Activated T-helper 17 cell treated with anti-CD3 and anti-CD28 coated beads, Interleukin-2, amount 50 U/mL, for 72 hours (primary cell): ENCODE results near the gene GRM4. TPM values are rescaled to one million over a fixed set of nuclear protein-coding genes. Genes with fewer than 3 reads are reported as not detected.
A peak's percentile ranks its signal among the peaks of the same experiment; 100 is the strongest.
"Not testable (repeated sequence)": the region's sequence is repeated elsewhere in the genome, so short reads cannot be mapped to it uniquely, and the experiment has no call there.

Experiments used
- ATAC-seq: fragments of 150-1000 bp; cut with Tn5 transposase; replicated peaks from 2 replicates; pipeline ENCODE4 v1.10.0; 2021; ENCODE audit warnings: mild to moderate bottlenecking, moderate library complexity
- H3K27ac Mint-ChIP-seq: one replicate; pipeline ENCODE4 v1.8.0; 2022; ENCODE audit warnings: mixed read lengths
- H3K27me3 Mint-ChIP-seq: one replicate; pipeline ENCODE4 v1.8.0; 2022; ENCODE audit warnings: mixed read lengths
- H3K36me3 Mint-ChIP-seq: one replicate; pipeline ENCODE4 v1.8.0; 2022; ENCODE audit warnings: low read depth, mild to moderate bottlenecking, mixed read lengths
- H3K4me1 Mint-ChIP-seq: one replicate; pipeline ENCODE4 v1.8.0; 2022; ENCODE audit warnings: mixed read lengths
- H3K4me3 Mint-ChIP-seq: one replicate; pipeline ENCODE4 v1.8.0; 2022; ENCODE audit warnings: mild to moderate bottlenecking, mixed read lengths
- H3K9me3 Mint-ChIP-seq: one replicate; pipeline ENCODE4 v1.8.0; 2022; ENCODE audit warnings: mixed read lengths
- total RNA-seq, 2 donors: library from RNA; stranded (reverse); gene quantifications; one replicate each; pipeline ENCODE4 v1.2.3, GENCODE V29; 2022

GRM4 gene
- not detected for total RNA-seq

DNA sequence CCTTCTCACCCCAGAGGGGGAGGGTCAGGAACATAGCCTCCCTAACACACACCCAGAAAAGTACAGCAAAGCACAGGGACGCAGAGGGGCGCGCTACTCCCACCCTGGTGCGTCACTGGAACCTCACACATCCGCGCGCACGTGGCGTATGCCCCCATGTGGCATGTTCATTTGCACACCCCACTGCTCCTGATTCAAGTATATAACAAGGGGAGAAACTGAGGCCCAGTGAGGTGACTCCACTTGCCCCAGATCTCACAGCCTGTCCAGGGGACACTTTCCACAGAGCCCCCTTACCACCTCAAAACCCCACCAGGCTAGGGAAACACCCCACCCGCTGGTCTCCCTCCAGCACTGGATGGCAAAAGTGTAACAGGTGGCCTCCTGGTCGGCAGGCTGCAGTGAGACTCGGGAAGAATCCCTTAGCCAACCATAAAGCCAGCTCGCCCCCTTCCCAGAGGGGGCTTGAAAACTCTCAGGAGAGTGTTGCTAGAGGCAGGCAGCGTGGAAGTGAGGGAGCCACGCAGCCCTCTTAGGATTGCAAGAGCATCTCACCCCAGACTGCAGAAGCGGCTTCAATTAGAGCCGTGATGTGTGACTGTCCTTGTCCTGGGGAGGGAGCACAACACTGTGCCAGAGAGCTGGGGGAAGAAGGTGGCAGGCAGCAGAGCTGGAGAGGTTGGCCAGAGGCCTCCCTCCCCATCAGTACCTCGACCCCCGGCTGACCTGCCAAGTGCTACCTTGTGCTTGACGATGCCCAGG lies at the start of gene GRM4:
GRM4 (minus strand) TSS at position 67 of the 762 bp plus-strand sequence. CDS start 12,591 bp downstream, outside the sequence.
- H3K4me3 Mint-ChIP-seq, result peak within 1 kb of the TSS; percentile 41
- H3K27ac Mint-ChIP-seq, result no peak within 1 kb of the TSS
- ATAC-seq, result no peak

DNA sequence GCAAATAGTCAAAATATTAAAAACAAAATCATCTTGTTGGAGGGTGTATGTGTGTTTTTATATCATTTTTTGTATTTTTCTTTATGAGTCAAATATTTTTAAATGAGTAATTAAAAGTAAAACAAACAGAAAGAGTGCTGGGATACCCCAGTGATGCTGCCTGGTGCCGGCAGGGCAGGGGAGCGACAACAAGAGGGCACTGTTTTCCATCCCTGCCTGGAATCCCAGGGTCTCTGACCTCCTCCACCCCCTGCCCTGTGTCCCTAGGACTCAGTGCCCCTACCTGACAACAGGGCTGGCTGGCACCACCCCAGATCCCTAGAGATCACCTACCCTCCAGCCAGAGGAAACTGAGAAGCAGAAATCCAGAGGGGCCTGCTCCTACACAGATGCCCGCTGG lies 48.9 kb upstream of the GRM4 start:
- ATAC-seq, result no peak
- Mint-ChIP-seq H3K9me3 (no peaks in the 10 kb centered on the region), H3K36me3 (no peaks in the 10 kb centered on the region), H3K4me3 (peak overlapping the region; percentile 7), H3K27ac (no peak overlapping the region), H3K27me3 (no peaks in the 10 kb centered on the region), H3K4me1 (peaks cover 7% of the 10 kb centered on the region)

More for the DNA sequence above, at the start of gene GRM4:
- H3K36me3 Mint-ChIP-seq, result no peaks in the 10 kb centered on the region
- H3K27me3 Mint-ChIP-seq, result peaks cover 48% of the 10 kb centered on the region
- no peaks in the 10 kb centered on the region for H3K4me1 Mint-ChIP-seq
- H3K9me3 Mint-ChIP-seq, result no peaks in the 10 kb centered on the region

DNA sequence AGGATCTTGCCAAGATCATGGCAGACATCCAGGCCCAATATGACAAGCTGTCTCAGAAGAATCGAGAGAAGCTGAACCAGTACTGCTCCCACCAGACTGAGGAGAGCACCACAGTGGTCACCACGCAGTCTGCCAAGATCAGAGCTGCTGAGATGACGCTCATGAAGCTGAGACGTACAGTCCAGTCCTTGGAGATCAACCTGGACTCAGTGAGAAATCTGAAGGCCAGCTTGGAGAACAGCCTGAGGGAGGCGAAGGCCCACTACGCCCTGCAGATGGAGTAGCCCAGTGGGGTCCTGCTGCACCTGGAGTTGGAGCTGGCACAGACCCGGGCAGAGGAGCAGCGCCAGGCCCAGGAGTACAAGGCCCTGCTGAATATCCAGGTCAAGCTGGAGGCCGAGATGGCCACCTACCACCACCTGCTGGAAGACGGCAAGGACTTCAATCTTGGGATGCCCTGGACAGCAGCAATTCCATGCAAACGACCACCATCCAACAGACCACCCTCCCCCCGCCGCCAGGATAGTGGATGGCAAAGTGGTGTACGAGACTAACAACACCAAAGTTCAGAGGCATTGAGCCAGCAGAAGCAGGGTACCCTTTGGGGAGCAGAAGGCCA lies 44.7 kb upstream of the GRM4 start:
- no peak overlapping the region for H3K4me3 Mint-ChIP-seq
- H3K27ac Mint-ChIP-seq, result no peak overlapping the region

DNA sequence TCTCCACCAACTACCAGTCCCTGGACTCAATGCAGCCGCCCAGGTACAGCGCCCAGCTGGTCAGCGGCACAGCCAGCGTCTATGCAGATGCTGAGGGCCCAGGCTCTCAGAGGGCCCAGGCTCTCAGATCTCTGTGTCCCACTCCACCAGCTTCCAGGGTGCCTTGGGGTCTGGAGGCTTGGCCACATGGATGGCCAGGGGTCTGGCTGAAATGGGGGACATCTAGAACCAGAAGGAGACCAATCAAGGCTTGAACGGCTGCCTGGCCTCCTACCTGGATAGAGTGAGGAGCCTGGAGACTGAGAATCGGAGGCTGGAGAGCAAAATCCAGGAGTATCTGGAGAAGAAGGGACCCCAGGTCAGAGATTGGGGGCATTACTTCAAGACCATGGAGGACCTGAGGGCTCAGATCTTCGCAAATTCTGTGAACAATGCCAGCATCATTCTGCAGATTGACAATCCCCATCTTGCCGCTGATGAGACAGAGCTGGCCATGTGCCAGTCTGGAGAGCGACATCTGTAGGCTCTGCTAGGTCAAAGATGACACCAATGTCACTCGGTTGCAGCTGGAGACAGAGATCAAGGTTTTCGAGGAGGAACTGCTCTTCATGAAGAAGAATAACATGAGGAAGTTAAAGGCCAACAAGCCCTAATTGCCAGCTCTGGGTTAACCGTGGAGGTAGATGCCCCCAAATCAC lies 44.1 kb upstream of the GRM4 start:
- Mint-ChIP-seq H3K9me3 (no peaks in the 10 kb centered on the region), H3K36me3 (no peaks in the 10 kb centered on the region), H3K27ac (no peak overlapping the region), H3K4me3 (no peak overlapping the region), H3K4me1 (peaks cover 7% of the 10 kb centered on the region), H3K27me3 (no peaks in the 10 kb centered on the region)
- ATAC-seq, result no peak

More for the DNA sequence above, 44.7 kb upstream of the GRM4 start:
- Mint-ChIP-seq H3K4me1 (peaks cover 7% of the 10 kb centered on the region), H3K27me3 (no peaks in the 10 kb centered on the region), H3K9me3 (no peaks in the 10 kb centered on the region), H3K36me3 (no peaks in the 10 kb centered on the region)
- no peak for ATAC-seq

DNA sequence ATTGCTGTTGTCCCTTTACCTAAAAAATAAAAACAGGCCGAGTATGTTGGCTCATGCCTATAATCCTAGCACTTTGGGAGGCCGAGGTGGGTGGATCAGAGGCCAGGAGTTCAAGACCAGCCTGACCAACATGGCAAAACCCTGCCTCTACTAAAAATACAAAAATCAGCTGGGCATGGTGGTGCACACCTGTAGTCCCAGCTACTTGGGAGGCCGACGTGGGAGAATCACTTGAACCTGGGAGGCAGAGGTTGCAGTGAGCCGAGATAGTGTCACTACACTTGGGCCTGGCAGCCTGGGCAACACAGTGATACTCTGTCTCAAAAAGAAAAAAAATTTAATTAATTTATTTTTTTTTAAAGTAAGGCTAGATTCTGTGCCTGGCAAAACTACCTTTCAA lies 38.8 kb upstream of the GRM4 start:
- not testable (repeated sequence) for H3K27me3 Mint-ChIP-seq, H3K27ac Mint-ChIP-seq, H3K36me3 Mint-ChIP-seq, ATAC-seq, H3K4me3 Mint-ChIP-seq, H3K9me3 Mint-ChIP-seq
- peaks cover 13% of the 10 kb centered on the region for H3K4me1 Mint-ChIP-seq

DNA sequence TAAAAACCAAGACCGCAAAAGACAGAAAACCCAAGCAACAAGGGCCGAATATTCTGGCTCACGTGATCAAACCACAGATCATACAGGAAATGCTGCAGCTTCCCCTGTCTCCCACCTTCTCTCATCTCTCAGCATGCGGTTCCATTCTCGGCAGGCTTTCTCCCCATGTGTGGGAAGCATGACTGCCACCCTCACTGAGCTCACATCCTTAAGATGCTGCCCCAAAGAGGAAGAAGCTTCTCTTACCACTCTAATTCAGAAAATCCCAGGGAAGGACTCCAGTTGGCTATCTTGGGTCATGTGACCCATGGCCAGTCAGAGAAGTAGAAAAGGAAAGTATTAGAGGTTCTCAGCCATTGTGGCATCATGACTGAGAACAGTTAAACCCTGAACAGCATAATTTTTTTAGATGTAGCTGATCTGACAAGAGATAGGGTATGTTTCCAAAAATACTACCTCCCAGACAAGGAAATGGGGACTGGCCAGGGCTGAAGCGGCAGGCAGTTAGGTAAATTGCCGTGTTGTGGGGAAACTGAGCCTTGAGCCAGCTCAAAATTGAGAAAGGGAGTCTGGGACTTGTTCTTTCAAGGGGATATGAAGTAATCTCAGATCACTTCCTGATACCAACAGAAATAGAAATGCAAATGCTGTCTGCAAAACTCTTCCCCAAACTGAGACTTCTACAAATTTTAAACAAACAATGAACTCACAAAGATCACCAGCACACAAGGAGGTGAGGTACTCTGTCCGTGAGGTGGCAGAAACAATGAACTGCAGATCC lies 37.1 kb upstream of the GRM4 start:
- H3K36me3 Mint-ChIP-seq, result no peaks in the 10 kb centered on the region
- peak; percentile 97 for ATAC-seq
- peak overlapping the region; percentile 77 for H3K27ac Mint-ChIP-seq
- H3K9me3 Mint-ChIP-seq, result no peaks in the 10 kb centered on the region
- H3K27me3 Mint-ChIP-seq, result no peaks in the 10 kb centered on the region
- peaks cover 13% of the 10 kb centered on the region for H3K4me1 Mint-ChIP-seq
- H3K4me3 Mint-ChIP-seq, result peak overlapping the region; percentile 81

DNA sequence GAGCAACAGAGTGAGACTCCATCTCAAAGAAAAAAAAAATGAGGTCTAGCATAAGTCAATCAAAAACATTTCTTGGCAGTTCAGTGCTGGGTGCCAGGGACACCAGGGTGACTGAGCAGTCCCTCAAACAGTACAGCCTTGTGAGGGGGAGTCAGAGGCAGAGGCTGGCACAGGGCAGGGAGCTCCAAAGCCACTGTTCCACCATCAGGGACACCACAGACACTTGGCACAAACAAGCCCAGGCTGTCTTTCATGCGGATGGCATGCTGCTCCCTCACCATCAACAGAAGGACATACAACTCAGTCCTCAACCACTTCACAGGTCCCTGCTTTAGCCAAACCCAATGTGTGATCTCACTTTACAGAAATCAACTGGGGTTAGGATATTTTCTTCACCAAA lies 36.0 kb upstream of the GRM4 start:
- H3K4me1 Mint-ChIP-seq, result peaks cover 13% of the 10 kb centered on the region
- H3K27ac Mint-ChIP-seq, result no peak overlapping the region
- no peaks in the 10 kb centered on the region for H3K27me3 Mint-ChIP-seq
- no peak for ATAC-seq
- H3K4me3 Mint-ChIP-seq, result no peak overlapping the region
- no peaks in the 10 kb centered on the region for H3K9me3 Mint-ChIP-seq
- no peaks in the 10 kb centered on the region for H3K36me3 Mint-ChIP-seq

DNA sequence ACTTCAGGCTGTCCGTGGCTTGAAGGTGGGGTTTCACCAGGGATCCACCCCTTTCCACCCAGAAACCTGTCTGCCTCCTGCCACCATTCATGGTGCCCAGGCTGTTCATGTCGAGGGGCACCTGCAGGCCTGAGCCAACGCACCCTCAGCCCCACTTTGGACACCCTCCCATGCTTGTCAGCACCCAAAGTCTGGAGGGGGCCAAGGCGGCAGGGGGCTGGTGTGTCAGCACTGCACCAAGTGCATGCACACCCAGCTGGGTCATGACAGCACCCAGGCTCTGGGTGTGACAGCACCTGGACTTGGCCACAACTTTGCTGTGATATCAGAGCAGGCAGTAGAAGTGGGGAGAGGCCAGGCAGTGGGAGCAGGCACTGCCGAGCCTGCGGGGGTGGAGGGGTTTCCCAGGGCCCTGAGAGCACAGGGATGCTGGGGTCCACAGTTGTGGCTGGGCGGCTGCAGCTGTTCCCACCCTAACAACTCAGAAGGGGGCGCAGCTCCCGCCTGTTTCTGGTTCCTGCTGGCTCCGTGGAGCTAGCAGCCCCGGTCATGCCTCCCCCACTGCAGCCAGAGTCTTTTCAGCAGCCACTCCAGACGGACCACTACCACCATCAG lies 33.3 kb upstream of the GRM4 start:
- Mint-ChIP-seq H3K36me3 (no peaks in the 10 kb centered on the region), H3K27ac (no peak overlapping the region), H3K4me3 (no peak overlapping the region), H3K9me3 (no peaks in the 10 kb centered on the region), H3K4me1 (peaks cover 13% of the 10 kb centered on the region), H3K27me3 (no peaks in the 10 kb centered on the region)
- ATAC-seq, result no peak

DNA sequence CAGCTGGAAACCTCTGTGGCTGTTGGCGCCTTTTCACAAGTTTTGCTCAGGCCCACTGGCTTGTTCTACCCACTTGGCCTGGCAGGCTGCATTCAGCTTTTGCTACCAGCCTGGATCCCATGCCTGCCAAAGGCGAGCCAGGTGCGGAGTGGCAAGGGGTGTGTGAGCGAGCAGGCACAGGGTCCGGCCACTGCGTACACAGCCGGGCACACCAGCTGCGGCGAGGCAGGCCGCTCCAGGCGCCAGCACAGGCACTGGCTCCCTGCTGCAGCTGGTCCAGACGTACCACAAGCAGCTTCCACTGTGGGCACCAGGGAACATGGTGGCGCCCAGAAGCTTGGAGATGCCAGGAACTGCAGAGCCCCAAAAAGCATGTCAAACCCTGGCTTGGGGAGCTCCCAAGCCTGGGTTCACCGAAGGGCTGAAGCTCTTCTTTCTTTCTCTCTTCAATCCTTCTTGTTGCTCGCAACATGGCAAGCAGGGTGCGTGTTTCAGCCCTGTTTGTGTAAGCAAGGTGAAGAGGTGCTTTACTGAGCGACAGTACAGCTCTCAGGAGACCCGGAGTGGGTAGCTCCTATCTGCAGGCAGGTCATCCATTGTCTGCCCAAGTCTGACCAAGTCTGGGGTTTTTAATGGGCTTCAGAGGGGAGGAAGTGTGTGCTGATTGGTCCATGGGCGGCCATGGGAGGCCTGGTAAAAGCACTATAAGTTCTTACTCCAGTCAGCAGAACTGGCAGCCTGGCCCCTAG lies 32.6 kb upstream of the GRM4 start:
- Mint-ChIP-seq H3K9me3 (no peaks in the 10 kb centered on the region), H3K36me3 (no peaks in the 10 kb centered on the region), H3K4me3 (no peak overlapping the region), H3K4me1 (peaks cover 12% of the 10 kb centered on the region), H3K27ac (no peak overlapping the region), H3K27me3 (no peaks in the 10 kb centered on the region)
- ATAC-seq, result no peak

DNA sequence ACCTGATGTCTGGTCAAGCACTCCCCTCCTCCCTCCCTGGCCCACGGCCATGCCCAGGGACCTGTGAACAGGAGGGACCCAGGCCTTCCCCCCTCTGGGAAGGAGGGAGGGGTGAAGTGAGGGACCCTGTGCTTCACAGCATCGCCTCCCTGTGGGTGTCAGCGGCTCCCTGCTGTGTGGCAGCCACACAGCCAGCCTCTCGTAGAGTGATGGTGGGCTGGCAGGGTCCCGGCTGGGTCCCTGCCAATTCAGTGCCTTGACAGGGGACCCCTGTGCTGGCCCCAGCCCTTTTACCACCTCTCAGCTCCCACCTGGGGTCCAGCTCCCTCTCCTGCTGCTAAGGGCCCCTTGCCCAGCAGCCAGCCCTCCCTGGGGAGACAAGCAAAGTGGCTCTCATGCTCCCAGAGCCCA lies 31.3 kb upstream of the GRM4 start:
- Mint-ChIP-seq H3K4me1 (no peaks in the 10 kb centered on the region), H3K9me3 (no peaks in the 10 kb centered on the region), H3K27ac (no peak overlapping the region), H3K36me3 (no peaks in the 10 kb centered on the region), H3K4me3 (no peak overlapping the region), H3K27me3 (no peaks in the 10 kb centered on the region)
- no peak for ATAC-seq

DNA sequence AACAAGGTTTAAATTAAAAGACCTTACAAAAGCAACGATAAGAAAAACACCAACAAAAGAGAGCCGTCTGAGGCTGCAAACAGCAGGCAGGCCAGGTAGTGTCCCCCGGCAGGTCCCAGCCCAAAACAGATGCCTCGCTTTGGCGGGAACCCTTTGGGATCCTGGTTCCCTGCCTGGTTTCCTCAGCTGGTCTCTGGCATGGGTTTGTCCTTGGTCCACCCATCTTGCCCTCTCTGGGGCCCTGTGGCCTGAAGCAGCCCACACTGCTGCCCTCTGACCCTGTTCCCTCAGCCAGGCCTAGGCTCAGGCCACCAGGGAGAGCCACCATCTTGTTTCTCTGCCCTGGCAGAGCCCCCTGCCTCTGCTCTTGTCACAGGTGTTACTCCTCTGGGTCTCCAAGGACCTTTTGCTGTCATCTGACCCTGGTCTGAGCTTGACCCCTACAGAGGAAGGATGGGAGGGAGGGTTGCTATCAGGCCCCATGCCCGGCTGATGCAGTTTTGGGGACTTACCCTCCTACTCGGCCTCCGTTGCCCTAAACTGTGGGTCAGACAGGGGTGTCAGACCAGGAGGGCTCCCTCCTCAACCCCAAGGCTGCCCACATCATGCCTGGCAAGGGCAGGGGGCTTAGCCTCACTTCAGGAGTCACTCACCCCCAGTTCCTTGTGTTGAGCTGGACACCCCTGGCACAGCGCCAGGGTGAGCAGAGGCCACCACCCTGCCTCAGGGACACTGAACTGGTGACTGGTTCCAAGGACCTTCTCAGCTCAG lies 30.6 kb upstream of the GRM4 start:
- H3K4me1 Mint-ChIP-seq, result no peaks in the 10 kb centered on the region
- no peaks in the 10 kb centered on the region for H3K36me3 Mint-ChIP-seq
- H3K4me3 Mint-ChIP-seq, result no peak overlapping the region
- no peak overlapping the region for H3K27ac Mint-ChIP-seq
- no peaks in the 10 kb centered on the region for H3K27me3 Mint-ChIP-seq
- no peaks in the 10 kb centered on the region for H3K9me3 Mint-ChIP-seq
- ATAC-seq, result no peak

DNA sequence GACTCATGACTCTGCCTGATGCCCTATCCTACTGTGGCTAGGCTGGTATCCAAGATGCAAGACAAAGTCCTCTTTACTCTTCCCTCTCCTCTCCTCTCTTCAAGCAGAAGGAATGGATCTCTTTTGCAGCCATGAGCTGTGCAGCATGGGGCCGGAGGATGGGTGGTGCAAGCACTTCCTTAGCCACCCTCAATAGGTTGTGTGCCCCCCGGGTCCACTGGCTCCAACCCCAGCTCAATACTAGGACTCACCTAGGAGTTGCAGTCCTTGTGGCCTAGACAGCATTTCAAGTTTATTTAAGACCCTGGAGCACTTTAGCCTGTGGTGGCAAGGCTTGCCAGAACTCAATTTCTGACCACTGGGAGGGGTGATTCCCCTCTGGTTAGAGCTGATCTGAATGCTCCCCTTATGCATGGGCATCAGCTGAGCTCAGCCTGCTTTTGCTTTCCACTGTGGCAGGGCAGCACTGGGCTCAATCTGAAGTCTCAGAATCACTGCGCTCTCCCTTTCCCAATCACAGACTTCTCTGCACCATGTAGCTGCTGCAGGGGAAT lies 29.0 kb upstream of the GRM4 start:
- no peaks in the 10 kb centered on the region for H3K36me3 Mint-ChIP-seq
- no peaks in the 10 kb centered on the region for H3K9me3 Mint-ChIP-seq
- no peak overlapping the region for H3K4me3 Mint-ChIP-seq
- no peaks in the 10 kb centered on the region for H3K4me1 Mint-ChIP-seq
- H3K27ac Mint-ChIP-seq, result no peak overlapping the region
- no peaks in the 10 kb centered on the region for H3K27me3 Mint-ChIP-seq
- no peak for ATAC-seq
